Transverse colon (tissue), 4 donors: ENCODE measurements around the gene PRTFDC1. TPM values are rescaled to one million over a fixed set of nuclear protein-coding genes. Genes with fewer than 3 reads are reported as not detected.

Experiments
- DNase-seq: peaks from one replicate; pipeline ENCODE4 v3.0.0-alpha.2; 2019
- H3K27ac ChIP-seq, 4 donors: fragments of 200-600 bp; sonication (generic); 2 replicates each; pipeline ENCODE4 v1.5.1; 2016 to 2018; ENCODE audit warnings: inconsistent platforms in 4 of 4
- H3K27me3 ChIP-seq: fragments of 200-600 bp; sonication (generic); 2 replicates; pipeline ENCODE4 v1.5.1; 2017; ENCODE audit warnings: inconsistent platforms
- H3K36me3 ChIP-seq, 4 donors: fragments of 200-600 bp; sonication (generic); 2 replicates each; pipeline ENCODE4 v1.5.1; 2017 to 2019; ENCODE audit warnings: inconsistent platforms in 4 of 4
- H3K4me1 ChIP-seq, 4 donors: fragments of 200-600 bp; sonication (generic); 2 replicates each; pipeline ENCODE4 v1.5.1; 2017 to 2020; ENCODE audit warnings: inconsistent platforms in 4 of 4
- H3K4me3 ChIP-seq, 4 donors: fragments of 200-600 bp; sonication (generic); 1 replicate in 1 of 4; 2 replicates in 3 of 4; pipeline versions ENCODE4 v1.5.1 to v1.6.1; 2017 to 2019; ENCODE audit warnings: inconsistent platforms in 4 of 4
- H3K9me3 ChIP-seq, 2 donors: fragments of 200-600 bp; sonication (generic); 2 replicates each; pipeline ENCODE4 v1.5.1; 2017 to 2019; ENCODE audit warnings: inconsistent platforms in 2 of 2
- EP300 ChIP-seq: sonication (generic); formaldehyde crosslinking; IDR thresholded peaks from one replicate; pipeline ENCODE4 v1.6.1; 2017; ENCODE audit warnings: antibody characterized with exemption, low read depth
- POLR2A ChIP-seq: fragments of 450-650 bp; IDR thresholded peaks from one replicate; pipeline ENCODE4 v1.6.1; 2016; ENCODE audit warnings: antibody characterized with exemption, mild to moderate bottlenecking, moderate library complexity
- POLR2AphosphoS5 ChIP-seq, 3 donors: sonication (generic); formaldehyde crosslinking; IDR thresholded peaks; one replicate each; pipeline ENCODE4 v1.6.1; 2016; ENCODE audit warnings: antibody characterized with exemption in 3 of 3
- WGBS, 2 donors: methylation state at CpG; one replicate each; pipeline ENCODE4 v1.1.5; 2018; ENCODE audit warnings: low coverage in 1 of 2; 5-methylcytosine and 5-hydroxymethylcytosine counted together
- in situ Hi-C, 4 donors: fragments of 200-750 bp; cut with MboI; loops; one replicate each; pipeline versions ENCODE4 v1.15.0 to v1.15.1; 2017; ENCODE audit warnings: low sequenced_read_pairs in 3 of 4, low pct_ligation_motif_present in 1 of 4, low pct_unique_long_range_greater_than_20kb in 1 of 4
- intact Hi-C: fragments of 100-400 bp; cut with DNase I; formaldehyde crosslinking; loops from one replicate; pipeline ENCODE4 v1.15.1; 2023; ENCODE audit warnings: low total_unique reads
- total RNA-seq, 4 donors: library from RNA; depleted of rRNA; stranded (reverse); fragments of >200 nt; gene quantifications; one replicate each; pipeline ENCODE4 v1.1.0, GENCODE V29; 2016
- TF ChIP-seq, protein P1 (sequence below), 5 experiments: fragments of 200-600 bp in 3 of 5; fragments of 450-650 bp in 2 of 5; sonication (generic) in 3 of 5; IDR thresholded peaks; 1 replicate in 2 of 5; 2 replicates in 3 of 5; pipeline ENCODE4 v1.5.1; 2016 to 2017; ENCODE audit warnings: antibody characterized with exemption in 5 of 5, inconsistent platforms in 3 of 5, mild to moderate bottlenecking in 2 of 5, moderate library complexity in 1 of 5

The PRTFDC1 gene
- total RNA-seq, 4 donors from 2014 or later: 0.80 to 6.7 (median 4.9) TPM; not detected in 1

DNA sequence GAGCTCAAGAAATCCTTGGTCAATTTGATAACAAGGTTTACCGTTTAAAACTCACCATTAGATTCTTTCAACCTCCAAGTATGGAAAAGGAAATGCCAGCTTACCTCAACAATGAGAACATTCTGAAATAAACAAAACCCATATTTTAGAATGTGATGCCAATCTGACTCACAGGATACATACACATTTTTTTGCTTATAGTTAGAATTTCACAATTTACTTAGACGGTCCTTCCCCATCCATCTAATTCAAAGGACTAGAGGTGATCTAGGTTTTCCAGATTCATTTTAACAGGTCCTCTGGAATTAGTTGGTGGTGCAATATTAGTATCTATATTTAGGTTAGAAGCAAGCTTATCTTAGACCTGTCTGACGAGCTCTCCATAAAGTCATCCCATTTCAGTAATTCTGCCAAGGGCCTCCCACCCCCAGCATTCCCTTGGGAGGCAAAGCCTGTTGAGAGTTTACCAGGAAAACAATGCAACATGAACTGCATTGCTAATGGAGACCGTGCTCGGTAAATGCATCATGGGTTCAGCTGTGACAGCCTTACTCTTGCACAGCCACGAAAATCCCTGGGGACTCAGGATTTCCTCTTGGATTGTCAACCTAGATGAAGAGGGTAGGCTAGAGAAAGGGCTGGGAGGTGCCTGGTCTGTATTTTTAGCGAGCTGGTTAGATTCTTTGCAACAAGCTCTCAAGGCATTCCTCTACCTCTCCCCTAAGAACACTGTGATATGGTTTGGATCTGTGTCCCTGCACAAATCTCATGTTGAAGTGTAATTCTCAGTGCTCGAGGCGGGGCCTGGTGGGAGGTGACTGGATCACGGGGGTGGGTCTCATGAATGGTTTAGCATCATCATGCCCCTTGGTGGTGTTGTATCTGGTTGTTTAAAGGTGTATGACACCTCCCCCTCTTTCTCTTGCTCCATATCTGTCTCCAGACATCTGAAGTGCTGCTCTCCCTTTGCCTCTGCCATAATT lies 93.8 kb downstream of the PRTFDC1 start:
- TF ChIP-seq EP300: no peak
- no peak for TF ChIP-seq POLR2AphosphoS5 (IDR thresholded peaks at IDR 0.05)
- TF ChIP-seq, protein P1, sequence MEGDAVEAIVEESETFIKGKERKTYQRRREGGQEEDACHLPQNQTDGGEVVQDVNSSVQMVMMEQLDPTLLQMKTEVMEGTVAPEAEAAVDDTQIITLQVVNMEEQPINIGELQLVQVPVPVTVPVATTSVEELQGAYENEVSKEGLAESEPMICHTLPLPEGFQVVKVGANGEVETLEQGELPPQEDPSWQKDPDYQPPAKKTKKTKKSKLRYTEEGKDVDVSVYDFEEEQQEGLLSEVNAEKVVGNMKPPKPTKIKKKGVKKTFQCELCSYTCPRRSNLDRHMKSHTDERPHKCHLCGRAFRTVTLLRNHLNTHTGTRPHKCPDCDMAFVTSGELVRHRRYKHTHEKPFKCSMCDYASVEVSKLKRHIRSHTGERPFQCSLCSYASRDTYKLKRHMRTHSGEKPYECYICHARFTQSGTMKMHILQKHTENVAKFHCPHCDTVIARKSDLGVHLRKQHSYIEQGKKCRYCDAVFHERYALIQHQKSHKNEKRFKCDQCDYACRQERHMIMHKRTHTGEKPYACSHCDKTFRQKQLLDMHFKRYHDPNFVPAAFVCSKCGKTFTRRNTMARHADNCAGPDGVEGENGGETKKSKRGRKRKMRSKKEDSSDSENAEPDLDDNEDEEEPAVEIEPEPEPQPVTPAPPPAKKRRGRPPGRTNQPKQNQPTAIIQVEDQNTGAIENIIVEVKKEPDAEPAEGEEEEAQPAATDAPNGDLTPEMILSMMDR (IDR thresholded peaks at IDR 0.05): no peak
- TF ChIP-seq POLR2A: no peak
- 79 to 82% methylated on average over 3 to 10 of the region's 10 CpGs for WGBS, 2 donors
- no peaks in the 10 kb centered on the region for H3K9me3 ChIP-seq
- no peaks in the 10 kb centered on the region for H3K27me3 ChIP-seq
- in situ Hi-C loops (no loop called here), intact Hi-C loops (no loop called here)
- no peak overlapping the region for H3K27ac ChIP-seq
- no peaks in the 10 kb centered on the region for H3K36me3 ChIP-seq
- no peak for DNase-seq
- H3K4me3 ChIP-seq: no peak overlapping the region
- H3K4me1 ChIP-seq: no peaks in the 10 kb centered on the region

DNA sequence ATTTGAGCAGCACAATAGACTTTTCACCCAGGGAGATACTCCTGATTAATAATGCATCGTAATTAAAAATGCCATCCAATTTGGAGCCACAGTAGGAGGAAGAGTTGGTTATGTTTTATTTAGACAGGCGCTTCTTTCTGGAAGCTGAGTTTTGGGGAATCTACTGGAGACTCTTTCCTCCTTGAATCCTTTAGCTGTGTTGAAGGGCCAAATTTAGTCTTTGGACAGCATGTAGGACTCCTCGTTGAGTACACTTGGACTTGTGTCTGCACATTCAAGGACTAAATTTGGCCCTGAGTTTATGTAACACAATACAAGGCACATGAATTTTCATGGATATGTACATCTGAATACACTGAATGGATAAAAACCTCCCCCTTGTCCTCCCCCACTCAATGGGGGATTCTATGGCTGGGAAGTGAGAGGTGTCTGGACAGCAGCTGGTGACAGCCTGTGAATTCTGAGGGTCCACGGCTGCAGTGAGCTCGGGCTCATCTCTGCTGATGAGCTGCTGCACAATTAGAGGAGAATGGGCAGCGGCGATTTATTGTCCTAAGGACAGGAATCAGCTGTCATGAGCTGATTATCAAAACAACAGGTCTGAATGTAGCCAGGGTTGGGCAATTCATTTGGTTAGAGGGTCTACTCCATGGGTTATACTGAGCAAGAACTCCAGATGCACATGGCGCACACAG lies 95.2 kb downstream of the PRTFDC1 start:
- Histone ChIP-seq H3K36me3 (no peaks in the 10 kb centered on the region), H3K27me3 (no peaks in the 10 kb centered on the region), H3K4me3 (no peak overlapping the region), H3K27ac (no peak overlapping the region), H3K4me1 (peaks cover 0 to 1% (median under 1%) of the 10 kb centered on the region in 4 donors), H3K9me3 (no peaks in the 10 kb centered on the region)
- DNase-seq: no peak
- WGBS, 2 donors: 89 to 91% methylated on average over 4 to 8 of the region's 8 CpGs
- TF ChIP-seq EP300 (no peak), POLR2AphosphoS5 (IDR thresholded peaks at IDR 0.05) (no peak), POLR2A (no peak)
- TF ChIP-seq, protein P1 (IDR thresholded peaks at IDR 0.05): no peak
- in situ Hi-C loops: no loop called here
- intact Hi-C loops: no loop called here

DNA sequence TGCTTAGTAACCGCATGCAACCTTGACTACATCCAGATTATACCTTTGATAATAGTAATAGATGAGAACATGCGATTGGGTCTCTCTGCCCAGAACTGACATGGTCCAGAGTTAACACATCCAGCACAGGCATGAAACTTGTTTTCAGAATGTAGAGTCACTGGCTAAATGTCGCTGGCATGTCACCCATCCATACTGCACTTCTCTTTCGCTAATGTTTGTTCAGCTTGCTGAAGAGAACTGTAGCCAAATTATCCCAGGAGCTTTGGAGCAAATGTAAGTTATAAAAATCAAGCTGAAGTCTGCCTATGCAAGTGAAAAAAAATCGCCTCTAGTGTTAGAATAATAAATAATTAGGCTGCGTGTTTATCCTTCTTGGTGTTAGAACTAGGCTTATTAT lies 98.2 kb downstream of the PRTFDC1 start:
- 85 to 86% methylated on average over 5 to 6 of the region's 6 CpGs for WGBS, 2 donors
- Histone ChIP-seq H3K4me3 (no peak overlapping the region), H3K36me3 (no peaks in the 10 kb centered on the region), H3K9me3 (no peaks in the 10 kb centered on the region), H3K27ac (no peak overlapping the region), H3K27me3 (no peaks in the 10 kb centered on the region), H3K4me1 (peaks cover 0 to 16% (median 7%) of the 10 kb centered on the region in 4 donors)
- DNase-seq: no peak
- TF ChIP-seq EP300: no peak
- intact Hi-C loops (no loop called here), in situ Hi-C loops (no loop called here)

DNA sequence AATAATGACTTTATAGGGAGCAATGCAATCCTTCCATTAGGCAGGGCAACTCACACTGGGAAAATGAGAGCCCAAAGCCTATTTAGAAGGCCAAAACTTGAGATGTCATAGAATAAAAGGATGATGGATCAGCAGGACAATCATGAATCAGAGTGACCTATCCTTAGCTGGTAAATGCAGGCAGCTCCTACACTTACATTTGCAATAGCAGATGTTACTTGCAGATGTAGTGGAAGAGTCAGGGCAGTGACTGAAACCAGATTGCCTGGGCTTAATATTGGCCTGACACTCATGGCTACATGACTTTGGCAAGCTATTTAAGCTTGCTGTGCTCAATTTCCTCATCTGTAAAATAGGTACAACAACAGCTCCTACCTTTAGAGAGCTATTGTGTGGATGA lies 98.7 kb downstream of the PRTFDC1 start:
- Histone ChIP-seq H3K4me1 (peaks cover 0 to 21% (median 7%) of the 10 kb centered on the region in 4 donors), H3K36me3 (no peaks in the 10 kb centered on the region), H3K9me3 (no peaks in the 10 kb centered on the region), H3K27ac (no peak overlapping the region), H3K4me3 (no peak overlapping the region), H3K27me3 (no peaks in the 10 kb centered on the region)
- intact Hi-C loops (no loop called here), in situ Hi-C loops (no loop called here)
- no peak for DNase-seq
- TF ChIP-seq, protein P1 (IDR thresholded peaks at IDR 0.05): no peak
- TF ChIP-seq POLR2A (no peak), EP300 (no peak), POLR2AphosphoS5 (IDR thresholded peaks at IDR 0.05) (no peak)
